Kidney epithelial cell (primary cell): ENCODE results near the gene SLC22A3. TPM values are rescaled to one million over a fixed set of nuclear protein-coding genes. Genes with fewer than 3 reads are reported as not detected.

Experiments used
- DNase-seq: peaks from one replicate; pipeline ENCODE4 v3.0.0-alpha.2; 2010; ENCODE audit warnings: low read depth
- H3K27me3 ChIP-seq: 2 replicates; pipeline ENCODE4 v1.6.0; 2011; ENCODE audit warnings: low read length; ENCODE audit not compliant: control insufficient read depth, insufficient read depth
- H3K36me3 ChIP-seq: 2 replicates; pipeline ENCODE4 v1.5.1; 2011; ENCODE audit warnings: low read length; ENCODE audit not compliant: control insufficient read depth, insufficient read depth
- H3K4me3 ChIP-seq: 2 replicates; pipeline ENCODE4 v1.5.1; 2011; ENCODE audit warnings: low read depth, mild to moderate bottlenecking, control low read depth, low read length
- total RNA-seq: library from RNA; depleted of rRNA; stranded (reverse); fragments of >200 nt; gene quantifications from 2 replicates; pipeline ENCODE4 v1.2.3, GENCODE V29; 2015
- TF ChIP-seq, protein P1 (sequence below): IDR thresholded peaks from 2 replicates; pipeline ENCODE4 v1.5.1; 2011; ENCODE audit warnings: mild to moderate bottlenecking, moderate library complexity, low read length, control low read depth, inconsistent platforms; ENCODE audit not compliant: insufficient read depth, poor library complexity, severe bottlenecking

The SLC22A3 gene
- total RNA-seq, 1 donor from 2014 or later = 5.8 TPM

DNA sequence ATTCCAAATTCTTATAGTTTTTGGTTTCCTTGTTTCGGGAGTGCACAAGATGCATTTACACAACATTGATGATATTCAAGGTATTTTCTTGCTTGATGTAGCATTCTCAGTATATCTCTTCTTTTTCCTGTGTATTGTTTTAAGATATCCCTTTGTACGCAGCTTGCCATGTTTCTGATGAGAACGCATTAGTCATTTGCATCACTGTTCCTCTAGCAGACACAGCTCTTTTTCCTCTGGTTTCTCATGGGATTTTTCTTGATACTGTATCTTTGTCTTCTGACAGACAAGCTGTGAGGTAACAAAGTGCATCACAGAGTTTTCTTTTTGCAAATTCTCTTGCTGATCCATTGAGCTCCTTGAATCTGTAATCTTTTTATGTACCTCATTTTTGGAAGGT, 146.4 kb downstream of the SLC22A3 start:
- Histone ChIP-seq H3K27me3 (no peaks in the 10 kb centered on the region), H3K4me3 (no peak overlapping the region), H3K36me3 (no peaks in the 10 kb centered on the region)
- TF ChIP-seq, protein P1, sequence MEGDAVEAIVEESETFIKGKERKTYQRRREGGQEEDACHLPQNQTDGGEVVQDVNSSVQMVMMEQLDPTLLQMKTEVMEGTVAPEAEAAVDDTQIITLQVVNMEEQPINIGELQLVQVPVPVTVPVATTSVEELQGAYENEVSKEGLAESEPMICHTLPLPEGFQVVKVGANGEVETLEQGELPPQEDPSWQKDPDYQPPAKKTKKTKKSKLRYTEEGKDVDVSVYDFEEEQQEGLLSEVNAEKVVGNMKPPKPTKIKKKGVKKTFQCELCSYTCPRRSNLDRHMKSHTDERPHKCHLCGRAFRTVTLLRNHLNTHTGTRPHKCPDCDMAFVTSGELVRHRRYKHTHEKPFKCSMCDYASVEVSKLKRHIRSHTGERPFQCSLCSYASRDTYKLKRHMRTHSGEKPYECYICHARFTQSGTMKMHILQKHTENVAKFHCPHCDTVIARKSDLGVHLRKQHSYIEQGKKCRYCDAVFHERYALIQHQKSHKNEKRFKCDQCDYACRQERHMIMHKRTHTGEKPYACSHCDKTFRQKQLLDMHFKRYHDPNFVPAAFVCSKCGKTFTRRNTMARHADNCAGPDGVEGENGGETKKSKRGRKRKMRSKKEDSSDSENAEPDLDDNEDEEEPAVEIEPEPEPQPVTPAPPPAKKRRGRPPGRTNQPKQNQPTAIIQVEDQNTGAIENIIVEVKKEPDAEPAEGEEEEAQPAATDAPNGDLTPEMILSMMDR = no peak
- DNase-seq = no peak

DNA sequence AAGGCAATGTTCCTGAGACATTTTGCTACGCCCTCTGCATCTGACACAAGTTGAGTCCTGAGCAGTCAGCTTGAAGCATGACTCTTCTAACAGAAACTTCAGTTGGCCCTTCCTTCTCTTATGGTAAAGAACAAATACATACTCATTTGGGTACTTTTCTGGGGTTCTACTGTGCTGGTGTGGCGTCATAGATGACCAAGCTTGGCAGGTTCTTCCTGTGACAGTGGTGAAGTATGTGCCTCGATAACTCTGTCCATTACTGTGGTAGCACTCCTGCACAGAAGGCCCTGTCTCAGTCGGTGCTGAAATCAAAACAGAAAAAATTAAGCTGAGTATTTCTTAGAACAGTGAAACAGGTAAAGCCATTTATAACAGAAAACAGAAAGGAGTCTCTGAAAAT, 152.5 kb downstream of the SLC22A3 start:
- Histone ChIP-seq H3K27me3 (no peaks in the 10 kb centered on the region), H3K36me3 (no peaks in the 10 kb centered on the region), H3K4me3 (no peak overlapping the region)
- TF ChIP-seq, protein P1 = no peak
- DNase-seq = no peak

Other genes with a start within 250 kb of the SLC22A3 start
- 0.14 and 1.3 TPM in 2 replicates for gene SLC22A1, start 226.6 kb upstream of the SLC22A3 start, total RNA-seq
- gene SLC22A2, start 89.6 kb upstream of the SLC22A3 start, total RNA-seq = 0.04 TPM in 1 of 2 replicates, not detected in the other